ENCODE data around the gene RNF17.

RNF17 gene

DNA sequence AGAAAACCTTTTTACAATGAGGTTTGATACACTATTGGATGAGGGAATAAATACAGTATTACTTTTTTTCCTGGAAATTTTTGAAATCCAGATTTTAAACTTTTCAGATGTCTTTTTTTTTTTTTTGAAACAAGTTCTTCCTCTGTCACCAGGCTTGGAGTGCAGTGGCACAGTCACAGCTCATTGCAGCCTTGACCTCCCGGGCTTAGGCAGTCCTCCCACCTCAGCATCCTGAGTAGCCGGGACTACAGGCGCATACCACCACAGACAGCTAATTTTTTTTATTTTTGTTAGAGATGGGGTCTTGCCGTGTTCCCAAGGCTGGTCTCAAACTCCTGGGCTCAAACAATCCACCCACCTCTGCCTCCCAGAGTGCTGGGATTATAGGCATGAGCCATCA lies 96.8 kb downstream of the RNF17 start:
- no peak for DNase-seq

DNA sequence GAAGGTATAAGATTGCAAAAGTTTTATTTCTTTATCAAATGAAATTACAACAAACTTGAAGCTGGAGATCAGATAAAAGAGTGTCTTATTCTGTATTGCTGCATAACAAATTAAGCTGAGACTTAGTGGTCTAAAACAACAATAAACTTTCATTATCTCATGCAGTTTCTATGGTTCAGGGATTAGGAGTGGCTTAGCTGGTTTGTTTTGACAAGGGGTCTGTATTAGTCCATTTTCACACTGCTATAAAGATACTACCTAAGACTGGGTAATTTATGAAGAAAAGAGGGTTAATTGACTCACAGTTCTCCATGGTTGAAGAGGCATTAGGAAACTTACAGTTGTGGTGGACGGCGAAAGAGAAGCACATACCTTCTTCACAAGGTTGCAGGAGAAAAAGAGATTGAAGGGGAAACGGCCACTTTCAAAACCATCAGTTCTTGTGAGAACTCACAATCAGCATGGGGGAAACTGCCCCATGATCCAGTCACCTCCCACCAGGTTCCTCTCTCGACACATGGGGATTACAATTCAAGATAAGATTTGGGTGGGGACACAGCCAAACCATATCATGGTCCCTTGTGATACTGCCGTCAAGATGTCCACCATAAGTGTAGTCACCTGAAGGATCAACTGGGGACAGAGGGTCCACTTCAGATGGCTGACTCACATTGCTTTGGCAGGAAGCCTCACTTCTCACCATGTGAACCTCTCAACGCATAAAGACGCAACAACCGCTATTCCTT lies 97.8 kb downstream of the RNF17 start:
- DNase-seq, result no peak

DNA sequence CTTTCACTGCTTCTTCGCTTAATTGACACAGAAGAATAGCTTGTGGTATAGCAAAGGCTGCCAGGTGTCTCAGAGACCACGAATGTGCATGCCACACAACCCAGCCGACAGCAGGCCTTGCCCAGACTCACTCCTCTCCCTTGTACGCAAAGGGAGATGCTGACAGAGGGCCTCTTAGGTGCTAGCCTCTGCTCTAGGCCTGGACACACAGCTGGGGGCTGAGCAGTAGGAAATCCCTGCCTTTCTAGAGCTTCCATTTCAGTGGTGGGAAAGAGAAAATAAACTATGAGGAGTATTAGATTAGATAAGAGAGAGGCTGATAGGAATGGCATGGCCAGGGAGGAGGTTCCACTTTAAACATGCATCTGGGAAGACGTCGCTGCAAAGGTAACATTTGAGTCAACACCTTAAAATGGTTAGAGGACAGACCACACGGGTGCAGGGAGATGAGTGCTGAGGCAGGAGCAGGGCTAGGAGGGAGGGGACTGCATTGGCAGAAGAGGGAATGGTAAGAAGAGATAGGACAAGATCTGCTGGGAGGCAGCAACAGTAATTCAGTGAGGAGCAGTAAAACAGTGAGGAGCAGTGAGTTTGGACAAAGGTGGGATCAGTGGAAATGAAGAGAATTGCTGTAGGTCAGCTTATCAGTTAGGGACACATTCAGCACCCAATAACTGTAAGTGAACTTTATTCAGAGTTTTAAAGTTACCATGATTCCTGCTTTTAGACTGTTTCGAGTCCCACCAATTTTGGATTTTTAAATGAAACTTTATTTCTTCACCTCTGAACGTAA lies 100.0 kb downstream of the RNF17 start:
- no peak for DNase-seq

DNA sequence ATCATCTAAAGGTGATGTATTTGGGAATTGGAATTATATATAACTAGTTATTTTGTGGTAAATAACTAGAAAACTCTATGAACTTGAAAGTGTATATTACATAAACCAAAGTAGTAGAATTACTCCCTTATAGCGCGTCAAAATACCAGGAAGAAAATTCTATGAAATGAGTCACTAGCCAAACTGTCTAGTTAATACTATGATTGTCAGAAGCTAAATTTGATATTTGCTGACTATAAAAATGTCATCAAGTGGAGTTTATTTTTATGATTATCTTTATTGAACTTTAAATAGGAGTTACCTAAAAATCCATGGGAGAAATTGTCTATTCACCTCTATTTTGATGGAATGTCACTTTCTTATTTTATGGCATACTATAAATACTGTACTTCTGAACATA lies 100.6 kb downstream of the RNF17 start:
- DNase-seq, result no peak

DNA sequence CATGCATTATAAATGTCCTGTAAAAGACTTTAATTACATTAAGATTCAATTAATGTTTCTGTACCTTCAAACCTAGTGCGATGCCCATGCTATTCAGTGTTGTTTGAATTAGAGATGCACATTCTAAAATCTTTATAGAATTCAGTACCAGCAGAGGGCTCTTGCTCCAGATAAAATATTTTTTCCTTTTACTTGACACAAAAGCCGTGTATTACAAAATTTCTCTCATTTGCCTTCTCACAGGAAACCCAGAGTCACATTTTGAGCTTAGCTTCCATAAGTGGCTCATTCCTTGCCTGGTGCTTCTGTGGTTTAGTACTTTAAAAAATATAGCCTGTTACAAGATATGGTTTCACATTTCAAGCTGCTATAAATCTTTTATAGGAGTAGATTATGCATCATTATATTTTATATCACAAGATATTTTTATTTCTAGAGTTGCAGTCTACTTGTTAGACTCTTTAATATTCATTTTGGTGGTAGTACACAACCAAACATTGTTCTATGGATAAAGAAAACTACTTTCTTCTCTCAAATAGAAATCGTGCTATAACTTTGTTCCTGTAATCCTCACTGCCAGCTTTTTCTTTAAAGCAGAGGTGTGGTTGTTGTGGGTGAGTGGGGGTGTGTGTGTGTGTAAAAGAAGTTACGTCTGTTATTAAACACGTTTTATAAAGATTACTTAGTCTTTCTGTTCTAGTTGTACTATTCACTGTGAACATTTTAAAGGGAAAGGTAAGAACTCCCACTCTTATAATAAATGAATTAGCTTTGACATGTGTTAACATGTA lies 101.4 kb downstream of the RNF17 start:
- DNase-seq, result no peak

DNA sequence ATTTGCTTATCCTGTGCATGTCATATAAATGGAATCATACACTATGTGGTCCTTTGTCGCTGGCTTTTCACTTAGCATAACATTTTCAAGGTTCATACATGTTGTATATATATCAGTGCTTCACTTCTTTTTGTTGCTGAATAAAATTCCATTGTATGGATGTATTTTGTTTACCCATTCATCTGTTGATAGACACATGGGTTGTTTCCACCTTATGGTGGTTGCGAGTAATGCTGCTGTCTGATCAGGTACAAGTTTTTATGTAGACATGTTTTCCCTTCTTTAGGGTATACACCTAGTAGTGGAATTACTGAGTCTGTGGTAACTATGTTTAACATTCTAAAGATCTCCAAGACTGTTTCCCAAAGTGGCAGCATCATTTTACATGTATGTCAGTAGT lies 102.5 kb downstream of the RNF17 start:
- DNase-seq, result no peak

DNA sequence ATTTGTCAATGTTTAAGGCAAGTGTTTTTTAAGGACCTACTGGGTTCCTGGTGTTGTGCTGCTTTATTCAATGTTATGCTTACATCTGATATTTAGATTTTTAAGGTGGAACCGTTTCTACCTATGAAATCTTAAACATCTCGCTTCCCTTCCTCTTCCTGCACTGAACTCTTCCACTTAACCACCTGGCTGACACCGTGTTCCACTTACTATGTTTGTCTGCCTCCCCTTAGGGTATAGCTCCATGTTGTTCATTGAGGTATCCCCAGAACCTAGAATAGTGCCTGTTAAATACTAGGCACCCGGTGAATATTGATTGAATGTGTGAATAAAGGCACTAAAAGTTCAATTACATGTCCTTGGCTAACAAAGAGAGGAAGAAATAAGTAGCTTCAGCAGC lies 104.9 kb downstream of the RNF17 start:
- DNase-seq, result no peak

DNA sequence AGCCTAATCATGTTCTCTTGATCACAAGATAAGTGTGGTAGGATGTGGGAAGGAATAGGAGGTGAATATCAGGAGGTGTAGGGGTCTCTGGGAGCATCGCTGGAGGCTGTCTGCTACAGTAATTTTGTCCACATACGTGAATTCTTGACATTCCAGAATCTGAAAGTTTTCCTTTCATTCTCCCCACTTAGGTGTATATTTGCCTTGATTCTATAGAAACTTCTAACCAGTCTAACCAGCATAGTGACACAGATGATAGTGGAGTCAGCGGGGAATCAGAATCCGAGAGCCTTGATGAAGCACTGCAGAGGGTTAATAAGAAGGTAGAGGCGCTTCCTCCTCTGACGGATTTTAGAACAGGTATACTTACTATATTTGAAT lies 106.4 kb downstream of the RNF17 start:
- DNase-seq, result no peak

DNA sequence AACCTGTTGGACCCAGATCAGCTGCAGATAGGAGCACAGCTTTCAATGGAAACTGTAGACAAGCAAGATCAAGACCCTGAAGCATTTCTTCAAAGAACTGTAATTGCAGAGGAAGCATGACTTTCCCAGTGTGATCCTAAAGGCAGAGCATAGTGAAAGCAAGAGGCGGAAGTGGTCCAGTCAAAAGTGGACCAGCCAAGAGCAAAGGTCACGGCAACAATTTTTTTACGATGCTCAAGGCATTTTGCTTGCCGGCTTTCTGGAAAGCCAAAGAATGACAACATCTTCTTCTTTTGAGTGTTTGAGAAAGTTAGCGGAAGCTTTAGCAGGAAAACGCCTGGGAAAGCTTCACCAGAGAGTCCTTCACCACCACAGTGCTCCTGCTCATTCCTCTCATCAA lies 111.6 kb downstream of the RNF17 start:
- DNase-seq, result no peak

DNA sequence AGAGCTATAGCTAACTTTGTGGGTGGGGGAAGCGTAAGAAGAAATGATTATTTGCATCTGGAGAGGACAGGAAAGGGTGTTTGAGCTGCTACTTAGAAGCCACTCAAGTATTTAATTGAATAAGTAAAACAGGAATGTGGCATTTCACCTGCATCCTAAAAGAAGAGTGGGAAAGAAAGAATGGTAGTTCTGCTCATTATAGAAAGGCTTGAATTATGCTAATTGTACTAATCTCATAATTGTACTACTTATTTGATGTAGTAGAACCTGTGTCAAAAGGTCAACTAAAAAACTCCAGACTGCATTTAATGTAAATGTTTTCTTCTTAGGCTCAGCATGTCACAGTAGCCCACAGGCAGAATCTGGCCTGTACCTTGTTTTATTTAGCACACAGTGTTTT lies 113.6 kb downstream of the RNF17 start:
- no peak for DNase-seq

DNA sequence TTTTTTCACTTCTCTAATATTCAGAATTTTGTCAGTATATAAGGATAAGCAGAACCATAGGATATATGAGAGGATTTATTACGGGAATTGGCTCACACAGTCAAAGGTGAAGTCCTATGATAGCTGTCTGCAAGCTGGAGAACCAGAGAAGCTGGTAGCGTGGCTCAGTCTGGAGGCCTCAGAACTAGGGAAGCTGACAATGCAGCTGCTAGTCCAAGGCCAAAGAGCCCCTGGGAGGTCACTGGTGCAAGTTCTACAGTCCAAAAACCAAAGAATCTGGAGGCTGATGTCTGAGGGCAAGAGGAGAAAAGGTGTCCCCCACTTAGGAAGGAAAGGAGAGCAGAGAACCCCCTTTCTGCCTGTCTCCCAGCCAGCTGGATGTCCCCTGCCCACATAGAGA lies 114.4 kb downstream of the RNF17 start:
- no peak for DNase-seq

DNA sequence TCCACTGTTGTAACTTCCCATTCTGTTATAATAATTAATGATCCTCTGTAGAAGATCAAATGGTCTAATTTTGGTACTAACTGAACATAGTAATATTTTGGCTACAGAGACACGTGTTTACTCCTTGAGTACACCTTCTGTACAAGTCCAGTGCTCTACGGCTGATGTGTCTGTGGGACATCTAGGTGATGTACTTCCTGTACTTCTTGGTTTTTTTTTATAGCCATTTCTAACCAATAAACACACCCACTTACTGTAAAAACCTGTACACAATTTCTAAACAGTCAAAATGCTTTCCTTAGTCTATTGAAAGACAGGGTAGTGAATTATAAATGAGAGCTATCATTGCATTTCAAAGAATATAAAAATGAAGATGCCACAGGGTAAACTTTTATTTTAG lies 118.7 kb downstream of the RNF17 start:
- no peak for DNase-seq

DNA sequence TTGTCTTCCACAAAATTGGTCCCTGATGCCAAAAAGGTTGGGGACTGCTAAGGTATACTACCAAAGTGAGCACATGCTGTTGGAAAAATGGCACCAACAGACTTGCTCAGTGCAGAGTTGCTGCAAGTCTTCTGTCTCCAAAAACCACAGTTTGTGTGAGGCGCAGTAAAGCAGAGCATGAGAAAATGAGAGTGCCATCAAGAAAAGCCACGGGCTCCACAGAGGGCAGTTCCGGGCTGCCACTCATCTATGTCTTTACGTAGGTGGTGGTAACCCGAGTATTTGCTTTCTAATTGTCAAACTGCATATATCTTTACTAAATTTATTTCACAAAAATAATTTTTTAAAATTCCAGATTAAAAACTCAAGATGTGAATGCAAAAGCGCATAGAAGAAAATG lies 123.8 kb downstream of the RNF17 start:
- no peak for DNase-seq

DNA sequence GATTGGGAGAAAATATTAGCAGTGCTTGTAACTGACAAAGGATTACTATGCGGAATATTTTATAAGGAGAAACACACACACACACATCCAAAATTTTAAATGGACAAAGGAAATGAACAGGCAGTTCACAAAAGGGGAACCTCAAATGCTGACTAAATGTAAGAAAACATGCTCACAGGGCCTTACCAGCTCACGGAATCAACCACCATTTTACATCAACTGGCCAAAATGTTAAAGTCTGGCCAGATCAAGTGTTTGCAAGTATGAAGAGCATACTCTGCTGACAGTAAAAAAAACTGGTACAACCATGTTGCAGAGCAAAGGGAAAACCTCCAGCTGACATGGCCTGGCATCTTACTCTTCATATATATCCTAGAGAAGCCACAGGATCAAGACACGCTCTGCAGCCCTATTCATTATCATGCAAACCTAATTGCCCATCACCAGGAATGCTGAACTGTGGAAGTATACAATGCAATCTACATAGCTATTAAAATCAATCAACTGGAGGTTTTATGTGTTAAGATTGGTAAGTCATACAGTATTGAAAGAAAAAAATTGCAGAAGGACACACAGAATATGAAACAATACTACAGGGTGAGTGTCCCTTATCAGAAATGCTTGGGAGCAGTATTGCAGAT lies 124.4 kb downstream of the RNF17 start:
- no peak for DNase-seq

DNA sequence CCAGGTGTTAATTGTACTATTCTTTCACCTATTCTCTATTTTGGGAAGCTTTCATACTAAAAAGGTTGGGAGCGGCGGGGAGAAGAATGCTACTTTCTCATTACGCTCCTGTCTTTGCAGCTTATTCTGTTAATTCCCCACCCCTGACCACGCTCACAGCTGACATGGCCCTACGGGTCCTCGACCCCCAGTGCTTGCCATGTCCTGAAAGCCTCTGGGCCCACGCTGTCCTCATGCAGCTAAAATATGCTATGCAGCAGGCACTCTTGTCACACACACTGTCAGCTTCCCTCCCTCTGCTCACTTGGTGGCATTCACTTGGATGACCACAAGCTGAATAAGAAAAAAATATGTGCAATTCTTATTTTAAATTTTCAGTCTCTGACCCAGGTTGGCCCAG lies 126.3 kb downstream of the RNF17 start:
- no peak for DNase-seq

DNA sequence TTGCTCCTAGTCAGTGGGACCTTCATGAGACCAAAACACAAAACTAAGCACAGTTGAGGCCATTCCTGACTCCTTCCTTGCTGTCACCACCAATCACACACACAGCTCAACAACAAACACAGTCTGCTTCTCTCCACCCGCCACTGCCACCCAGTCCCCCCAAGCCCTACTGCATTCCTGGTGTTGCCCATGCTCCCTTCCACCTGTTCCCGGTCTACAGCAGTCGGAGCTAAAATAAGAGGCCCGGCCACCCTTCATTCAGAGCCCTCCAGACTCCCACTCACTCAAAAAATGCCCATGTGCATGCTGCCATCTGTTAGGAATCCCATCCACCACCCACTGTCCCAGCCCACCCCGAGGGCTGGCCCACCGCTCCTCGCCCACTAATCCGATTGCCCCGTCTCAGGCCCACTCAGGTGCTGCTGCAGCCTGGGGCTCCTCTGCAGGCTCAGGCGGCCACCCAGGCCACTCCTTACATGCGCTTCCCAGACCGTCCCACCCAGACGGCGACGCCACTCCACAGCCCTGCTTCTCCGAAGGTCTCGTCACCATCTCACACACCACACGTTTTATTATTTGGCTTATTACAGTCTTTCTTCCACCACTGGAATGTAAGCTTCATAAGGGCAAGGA lies 127.6 kb downstream of the RNF17 start:
- no peak for DNase-seq

DNA sequence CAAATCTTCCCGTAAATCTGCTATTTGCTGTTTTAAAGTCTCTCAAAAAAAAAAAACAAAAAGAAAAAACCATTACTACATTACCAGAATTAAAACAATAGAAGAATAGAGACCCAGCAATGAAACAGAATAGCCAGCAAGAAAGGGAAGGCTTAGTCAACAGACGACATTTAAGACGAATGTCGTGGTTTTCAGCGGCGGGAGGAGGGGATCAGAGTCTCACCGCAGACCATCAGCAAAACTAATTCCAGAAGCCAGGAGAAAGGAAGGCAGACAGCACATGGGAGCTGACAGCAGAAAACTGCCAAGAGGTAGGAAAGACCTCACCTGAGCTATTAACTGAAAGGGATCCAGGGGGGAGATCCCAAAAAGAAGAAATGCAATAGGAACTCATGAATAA lies 128.9 kb downstream of the RNF17 start:
- no peak for DNase-seq

DNA sequence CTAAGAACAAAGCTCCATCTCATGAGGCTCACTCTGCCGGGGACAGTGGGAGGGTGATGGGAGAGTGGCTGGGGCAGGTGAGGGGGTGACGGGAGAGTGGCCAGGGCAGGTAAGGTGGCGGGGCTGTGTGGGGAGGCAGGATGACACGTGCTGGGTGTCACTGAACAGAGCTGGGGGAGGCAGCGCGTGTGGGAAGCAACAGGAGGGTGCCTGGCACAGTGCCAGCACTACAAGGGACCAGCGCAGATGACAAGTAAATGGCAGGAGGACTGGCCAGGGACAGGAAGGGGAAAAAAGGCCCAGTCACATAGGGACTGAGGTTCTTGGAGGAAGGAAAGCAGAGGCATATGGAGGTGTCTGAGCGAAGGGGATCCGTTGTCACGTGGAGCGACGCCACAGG lies 129.9 kb downstream of the RNF17 start:
- DNase-seq, result no peak

DNA sequence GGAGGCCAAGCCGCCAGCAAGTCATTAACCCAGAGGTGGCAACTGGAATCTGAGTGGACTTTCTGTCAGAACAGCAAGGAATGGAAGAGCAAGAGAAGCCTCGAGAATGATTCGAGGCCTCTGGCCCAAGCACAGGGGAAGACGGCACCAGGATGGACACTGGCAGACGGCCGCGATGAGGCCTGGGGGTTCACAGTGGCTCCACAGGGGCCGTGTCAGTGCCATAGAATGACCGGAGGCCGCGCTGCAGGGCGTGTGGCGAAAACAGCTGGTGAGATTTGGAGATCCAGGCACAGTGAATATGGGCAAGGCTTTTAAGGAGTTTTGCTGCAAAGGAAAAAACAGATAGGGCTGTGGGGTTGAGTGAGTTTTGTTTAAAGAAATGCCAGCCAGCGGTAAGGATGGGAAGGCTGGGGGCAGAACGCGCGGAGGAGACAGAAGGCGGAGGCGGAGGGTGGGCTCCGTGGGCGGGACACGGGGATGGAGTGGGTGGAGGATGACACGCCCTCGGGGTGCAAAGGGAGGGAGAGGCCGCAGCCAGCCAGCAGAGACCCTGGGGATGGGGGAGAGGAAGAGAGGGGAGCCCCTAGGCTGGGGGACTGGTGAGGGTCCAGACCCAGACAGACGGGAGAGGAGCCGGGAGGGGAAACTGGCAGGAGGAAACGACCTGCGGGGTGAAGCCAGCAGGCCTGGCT lies 130.5 kb downstream of the RNF17 start:
- DNase-seq, result no peak

DNA sequence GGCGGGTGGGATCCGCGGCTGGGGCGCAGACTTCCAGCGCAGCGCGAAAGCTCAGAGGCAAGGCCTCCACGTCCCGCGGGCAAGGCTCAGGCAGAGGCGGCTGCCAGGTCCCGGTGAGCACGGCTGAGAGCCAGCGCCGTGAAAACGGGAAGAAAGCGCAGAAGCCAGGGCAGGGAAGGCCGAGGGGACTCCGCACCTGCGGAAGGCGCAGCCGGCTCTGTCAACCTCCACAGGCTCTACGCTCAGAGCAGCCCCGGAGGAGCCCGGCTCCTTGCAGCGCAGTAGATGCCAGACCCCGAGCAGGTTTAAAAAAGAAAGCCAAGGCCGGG lies 131.0 kb downstream of the RNF17 start:
- no peak for DNase-seq

DNA sequence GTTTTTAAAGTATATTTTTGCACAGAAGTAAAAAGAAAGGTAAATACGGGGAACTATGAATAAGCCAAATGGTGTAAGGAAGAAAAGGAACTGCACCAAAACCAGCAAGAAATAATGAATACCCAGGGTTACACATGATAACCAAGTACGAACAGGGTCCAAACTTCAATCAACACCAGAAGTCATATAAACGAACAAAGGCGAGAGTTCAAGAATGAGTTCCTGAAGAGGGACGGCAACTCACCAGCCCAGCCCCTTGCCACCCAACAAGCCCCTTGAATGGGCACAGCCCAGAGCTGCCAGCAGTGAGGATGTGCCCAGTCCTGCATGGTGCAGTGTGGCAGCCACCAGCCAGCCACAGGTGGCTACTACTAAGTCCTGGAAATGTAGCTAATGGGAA lies 132.1 kb downstream of the RNF17 start:
- no peak for DNase-seq

DNA sequence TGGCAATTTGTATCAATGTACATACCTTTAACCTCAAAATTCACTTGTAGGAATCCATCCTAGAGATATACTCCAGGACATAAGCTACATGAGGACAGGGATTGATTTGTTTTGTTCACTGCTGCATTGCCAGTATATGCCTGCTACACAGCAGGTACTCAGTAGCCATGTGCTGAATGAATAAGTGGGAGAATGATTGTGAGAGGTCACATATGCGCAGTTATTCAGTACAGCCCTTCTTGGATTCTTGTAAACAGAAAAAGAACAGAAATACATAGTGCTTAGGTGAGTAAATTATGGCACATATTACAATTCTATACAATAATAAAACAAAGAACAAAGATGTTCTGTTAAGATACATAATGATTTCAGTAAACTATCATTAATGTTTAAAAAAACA lies 133.3 kb downstream of the RNF17 start:
- no peak for DNase-seq

Data from amniotic stem cell (primary cell).